HCT116 (cell line): ENCODE measurements around the gene GABRA5. TPM values are rescaled to one million over a fixed set of nuclear protein-coding genes. Genes with fewer than 3 reads are reported as not detected.

Source experiments
- ATAC-seq: fragments of 200-7000 bp; cut with Tn5 transposase; 2 replicates; pipeline ENCODE4 v1.9.1; 2020; ENCODE audit warnings: mild to moderate bottlenecking, moderate library complexity
- BruUV-seq: library from RNA; stranded (reverse); fragments of 400-500 nt; replicated peaks from 2 replicates; lab custom pipeline; 2021; lab: Mats Ljungman, UMichigan
- CTCF ChIA-PET: fragments of 300-600 bp; sonication (Branson Sonifier 250); formaldehyde crosslinking; loops from one replicate; lab custom pipeline; 2021; ENCODE audit warnings: antibody characterized with exemption; lab: Charles Lee
- POLR2A ChIA-PET: fragments of 300-600, 350-600 bp; sonication (Branson Sonifier 250); formaldehyde crosslinking; loops from one replicate; lab custom pipeline; 2021; ENCODE audit warnings: antibody characterized with exemption; lab: Charles Lee
- RAD21 ChIA-PET, 2 experiments: fragments of 300-600 bp; sonication (Branson Sonifier 250); formaldehyde crosslinking; loops; one replicate each; lab custom pipeline; 2023; ENCODE audit warnings: low total read pairs in 2 of 2; ENCODE audit not compliant: uncharacterized antibody in 2 of 2, unreplicated experiment in 2 of 2, low non-redundant PET in 1 of 2; lab: Charles Lee
- DNase-seq: peaks from one replicate; pipeline ENCODE4 v3.0.0-alpha.2; 2010; ENCODE audit warnings: low read depth, low spot score
- H2AFZ ChIP-seq: fragments of 200-600 bp; shearing (Covaris generic), sonication (generic); 2 replicates; pipeline ENCODE4 v1.6.1; 2017; ENCODE audit warnings: low read depth, mixed run types, mixed read lengths, antibody characterized with exemption, low read length; ENCODE audit not compliant: poor library complexity, severe bottlenecking
- H3K27ac ChIP-seq: 2 replicates; pipeline ENCODE4 v1.5.1; 2012; ENCODE audit warnings: low read depth, low read length
- H3K27me3 ChIP-seq: fragments of 200-600 bp; sonication (generic); 2 replicates; pipeline ENCODE4 v1.6.1; 2016; ENCODE audit warnings: mixed run types, low read length, mixed read lengths; ENCODE audit not compliant: insufficient read depth
- H3K36me3 ChIP-seq, 2 experiments: fragments of 200-500 bp in 1 of 2; fragments of 200-600 bp in 1 of 2; sonication (Bioruptor generic) in 1 of 2; sonication (generic) in 1 of 2; 2 replicates each; pipeline versions ENCODE4 v1.5.1 to v1.6.1; 2014 to 2016; ENCODE audit warnings: low read length in 2 of 2, inconsistent platforms in 1 of 2, mixed read lengths in 1 of 2, mixed run types in 1 of 2; ENCODE audit not compliant: insufficient read depth in 2 of 2, control insufficient read depth in 1 of 2
- H3K4me1 ChIP-seq, 2 experiments: fragments of 200-600 bp in 1 of 2; sonication (generic) in 1 of 2; 2 replicates each; pipeline versions ENCODE4 v1.5.1 to v1.6.1; 2012 to 2017; ENCODE audit warnings: low read length in 2 of 2, inconsistent platforms in 1 of 2, mild to moderate bottlenecking in 1 of 2, mixed read lengths in 1 of 2, mixed run types in 1 of 2, moderate library complexity in 1 of 2; ENCODE audit not compliant: insufficient read depth in 2 of 2, control insufficient read depth in 1 of 2
- H3K4me2 ChIP-seq: fragments of 200-600 bp; sonication (generic); 2 replicates; pipeline ENCODE4 v1.6.1; 2017; ENCODE audit warnings: mixed run types, low read length, mixed read lengths
- H3K4me3 ChIP-seq, 2 experiments: fragments of 200-600 bp in 1 of 2; sonication (generic) in 1 of 2; replicated peaks in 1 of 2; 2 replicates each; pipeline ENCODE4 v1.5.1; 2011 to 2016; ENCODE audit warnings: low read length in 2 of 2, control low read depth in 1 of 2, low read depth in 1 of 2, mild to moderate bottlenecking in 1 of 2, mixed read lengths in 1 of 2, mixed run types in 1 of 2
- H3K79me2 ChIP-seq: fragments of 200-600 bp; sonication (generic); 2 replicates; pipeline ENCODE4 v1.6.1; 2017; ENCODE audit warnings: mild to moderate bottlenecking, mixed run types, low read length, moderate library complexity, mixed read lengths; ENCODE audit not compliant: insufficient read depth
- H3K9ac ChIP-seq: fragments of 200-600 bp; sonication (generic); 2 replicates; pipeline ENCODE4 v1.6.1; 2016; ENCODE audit warnings: low read length, mixed read lengths
- H3K9me2 ChIP-seq: fragments of 200-600 bp; sonication (generic), shearing (Covaris generic); 2 replicates; pipeline ENCODE4 v1.6.1; 2017; ENCODE audit warnings: mixed run types, mild to moderate bottlenecking, moderate library complexity; ENCODE audit not compliant: insufficient read depth
- H3K9me3 ChIP-seq, 2 experiments: fragments of 200-500 bp in 1 of 2; fragments of 200-600 bp in 1 of 2; sonication (Bioruptor generic) in 1 of 2; sonication (generic) in 1 of 2; 2 replicates each; pipeline ENCODE4 v1.6.1; 2014 to 2017; ENCODE audit warnings: low read length in 2 of 2, mixed read lengths in 2 of 2, inconsistent platforms in 1 of 2, low read depth in 1 of 2, mild to moderate bottlenecking in 1 of 2, mixed run types in 1 of 2, moderate library complexity in 1 of 2; ENCODE audit not compliant: control insufficient read depth in 1 of 2, insufficient read depth in 1 of 2
- H4K20me1 ChIP-seq: fragments of 200-600 bp; sonication (generic), shearing (Covaris generic); 2 replicates; pipeline ENCODE4 v1.6.1; 2017; ENCODE audit warnings: mixed run types, mild to moderate bottlenecking, moderate library complexity; ENCODE audit not compliant: insufficient read depth
- ATF3 ChIP-seq: IDR thresholded peaks from 2 replicates; pipeline ENCODE4 v1.6.1; 2012
- EGR1 ChIP-seq: IDR thresholded peaks from 2 replicates; pipeline ENCODE4 v1.6.1; 2012; ENCODE audit warnings: low read depth
- EZH2phosphoT487 ChIP-seq: fragments of 200-600 bp; IDR thresholded peaks from 2 replicates; pipeline ENCODE4 v1.6.1; 2018; ENCODE audit warnings: antibody characterized with exemption, borderline replicate concordance
- FOSL1 ChIP-seq: IDR thresholded peaks from 2 replicates; pipeline ENCODE4 v1.6.1; 2012; ENCODE audit warnings: low read depth
- MAX ChIP-seq: IDR thresholded peaks from 2 replicates; pipeline ENCODE4 v1.6.1; 2012
- TCF7L2 ChIP-seq: IDR thresholded peaks from 2 replicates; pipeline ENCODE4 v1.7.0; 2011; ENCODE audit warnings: borderline replicate concordance, inconsistent platforms; ENCODE audit not compliant: insufficient read depth, insufficient read length; ENCODE audit errors: extremely low read depth
- ZBTB33 ChIP-seq: IDR thresholded peaks from 2 replicates; pipeline ENCODE4 v1.6.1; 2011; ENCODE audit warnings: mild to moderate bottlenecking, low read length, moderate library complexity; ENCODE audit not compliant: insufficient replicate concordance; ENCODE audit errors: extremely low read depth
- ZNF274 ChIP-seq: fragments of 200-500 bp; sonication (Bioruptor generic); IDR thresholded peaks from 2 replicates; pipeline ENCODE4 v1.6.1; 2014; ENCODE audit warnings: mild to moderate bottlenecking, low read depth, low read length, inconsistent platforms
- intact Hi-C: fragments of 100-400 bp; cut with micrococcal nuclease; formaldehyde crosslinking; loops from 2 replicates; pipeline ENCODE4 v1.10.0; 2022
- total RNA-seq: library from RNA; stranded (reverse); gene quantifications from one replicate; pipeline ENCODE4 v1.2.1, GENCODE V29; 2021; ENCODE audit not compliant: unreplicated experiment

The GABRA5 gene
- total RNA-seq, 1 experiment from 2014 or later, result not detected

GRCh38 chr15:26875476-26875850, 8.6 kb downstream of the GABRA5 start:
- no peak overlapping the region for H3K4me3 ChIP-seq
- H3K9ac ChIP-seq, result no peak overlapping the region
- H3K27me3 ChIP-seq, result no peaks in the 10 kb centered on the region
- BruUV-seq, result no TSS peak
- ATAC-seq, result no peak
- H4K20me1 ChIP-seq, result no peaks in the 10 kb centered on the region
- no peak overlapping the region for H3K27ac ChIP-seq
- RAD21 ChIA-PET, result no interaction called here
- no peaks in the 10 kb centered on the region for H3K79me2 ChIP-seq
- DNase-seq, result no peak
- no peaks in the 10 kb centered on the region for H3K36me3 ChIP-seq
- no peaks in the 10 kb centered on the region for H3K4me1 ChIP-seq
- H2AFZ ChIP-seq, result no peak overlapping the region
- no peak for TF ChIP-seq FOSL1
- no peak for TF ChIP-seq TCF7L2
- TF ChIP-seq EGR1, result no peak
- TF ChIP-seq ZBTB33, result no peak
- no peak for TF ChIP-seq EZH2phosphoT487
- no peak for TF ChIP-seq ATF3
- TF ChIP-seq MAX, result no peak
- no peak for TF ChIP-seq ZNF274
- no peaks in the 10 kb centered on the region for H3K9me2 ChIP-seq
- intact Hi-C loops, result no loop called here
- POLR2A ChIA-PET, result no interaction called here
- CTCF ChIA-PET, result no interaction called here
- H3K9me3 ChIP-seq, result peaks cover 8 to 30% of the 10 kb centered on the region in 2 experiments; a peak in 2 of 4 replicates
- no peak overlapping the region for H3K4me2 ChIP-seq
